Esophagus squamous epithelium (tissue), 5 donors: Measurements from ENCODE around the gene SIDT2. TPM values are rescaled to one million over a fixed set of nuclear protein-coding genes. Genes with fewer than 3 reads are reported as not detected.

Experiments
- DNase-seq: peaks from one replicate; lab custom pipeline; 2025; lab: John Stamatoyannopoulos, UW
- H3K27ac ChIP-seq, 4 donors: fragments of 200-600 bp; sonication (generic); one replicate each; pipeline ENCODE4 v1.5.1; 2016 to 2019; ENCODE audit warnings: mild to moderate bottlenecking in 1 of 4
- H3K27me3 ChIP-seq, 4 donors: fragments of 200-600 bp; sonication (generic); 1 replicate in 3 of 4; 2 replicates in 1 of 4; pipeline versions ENCODE4 v1.5.1 to v1.6.0; 2017 to 2021; ENCODE audit warnings: antibody characterized with exemption in 1 of 4
- H3K36me3 ChIP-seq, 3 donors: fragments of 200-600 bp; sonication (generic); one replicate each; pipeline ENCODE4 v1.5.1; 2016 to 2019
- H3K4me1 ChIP-seq, 3 donors: fragments of 200-600 bp; sonication (generic); one replicate each; pipeline ENCODE4 v1.5.1; 2017 to 2019
- H3K4me3 ChIP-seq, 4 donors: fragments of 200-600 bp; sonication (generic); 1 replicate in 3 of 4; 2 replicates in 1 of 4; pipeline ENCODE4 v1.5.1; 2016 to 2019; ENCODE audit warnings: mild to moderate bottlenecking in 2 of 4, moderate library complexity in 1 of 4
- H3K9me3 ChIP-seq, 3 donors: fragments of 200-600 bp; sonication (generic); one replicate each; pipeline ENCODE4 v1.5.1; 2016 to 2019
- POLR2A ChIP-seq, 4 donors: fragments of 450-650 bp; IDR thresholded peaks; one replicate each; pipeline ENCODE4 v1.6.1; 2017; ENCODE audit warnings: antibody characterized with exemption in 4 of 4, mild to moderate bottlenecking in 4 of 4, moderate library complexity in 3 of 4
- WGBS, 2 donors: methylation state at CpG; one replicate each; pipeline ENCODE4 v1.1.5; 2018; 5-methylcytosine and 5-hydroxymethylcytosine counted together
- intact Hi-C: fragments of 100-400 bp; cut with DNase I; formaldehyde crosslinking; loops from one replicate; pipeline ENCODE4 v1.15.0; 2022
- total RNA-seq, 4 donors: library from RNA; depleted of rRNA; stranded (reverse); fragments of >200 nt; gene quantifications; one replicate each; pipeline ENCODE4 v1.1.0, GENCODE V29; 2016
- TF ChIP-seq, protein P1 (sequence below), 6 experiments: fragments of 450-650 bp in 4 of 6; fragments of 200-600 bp in 2 of 6; sonication (generic) in 2 of 6; IDR thresholded peaks; one replicate each; pipeline ENCODE4 v1.5.1; 2016 to 2019; ENCODE audit warnings: antibody characterized with exemption in 6 of 6, mild to moderate bottlenecking in 4 of 6, moderate library complexity in 4 of 6
- donor health status: DM: yes; HTN: yes; CAD: no.

Gene SIDT2
- total RNA-seq, 4 donors from 2014 or later = 6.9 to 20.0 (median 9.4) TPM

DNA sequence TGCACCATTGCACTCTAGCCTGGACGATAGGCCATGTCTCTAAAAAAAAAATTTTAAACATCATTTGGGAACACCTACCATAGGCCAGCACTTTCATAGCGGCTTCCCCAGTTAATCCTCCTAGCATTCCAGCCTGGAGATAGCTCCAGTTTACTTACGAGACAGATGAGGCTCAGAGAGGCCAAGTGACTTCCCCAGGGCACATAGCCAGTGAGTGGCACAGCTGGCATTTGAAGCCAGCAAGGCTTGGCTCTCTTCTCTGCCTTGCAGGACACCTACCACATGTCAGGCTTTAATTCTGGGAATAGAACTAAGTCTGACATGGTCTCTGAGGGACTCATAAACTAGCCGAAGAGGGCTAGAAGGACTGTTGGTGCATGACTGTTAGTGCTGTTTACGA, 15.7 kb downstream of the SIDT2 start:
- H3K27ac ChIP-seq = peak overlapping the region in 1 of 4 donors; percentile 29
- no peaks in the 10 kb centered on the region for H3K27me3 ChIP-seq
- no peaks in the 10 kb centered on the region for H3K9me3 ChIP-seq
- H3K36me3 ChIP-seq = peaks cover 21 to 65% (median 23%) of the 10 kb centered on the region in 3 donors
- WGBS, 2 donors = 87 to 89% methylated on average over 4 to 5 of the region's 5 CpGs
- DNase-seq = no peak
- H3K4me1 ChIP-seq = peaks cover 11 to 47% (median 14%) of the 10 kb centered on the region in 3 donors
- no peak overlapping the region for H3K4me3 ChIP-seq
- TF ChIP-seq POLR2A (IDR thresholded peaks at IDR 0.05) = no peak
- TF ChIP-seq, protein P1, sequence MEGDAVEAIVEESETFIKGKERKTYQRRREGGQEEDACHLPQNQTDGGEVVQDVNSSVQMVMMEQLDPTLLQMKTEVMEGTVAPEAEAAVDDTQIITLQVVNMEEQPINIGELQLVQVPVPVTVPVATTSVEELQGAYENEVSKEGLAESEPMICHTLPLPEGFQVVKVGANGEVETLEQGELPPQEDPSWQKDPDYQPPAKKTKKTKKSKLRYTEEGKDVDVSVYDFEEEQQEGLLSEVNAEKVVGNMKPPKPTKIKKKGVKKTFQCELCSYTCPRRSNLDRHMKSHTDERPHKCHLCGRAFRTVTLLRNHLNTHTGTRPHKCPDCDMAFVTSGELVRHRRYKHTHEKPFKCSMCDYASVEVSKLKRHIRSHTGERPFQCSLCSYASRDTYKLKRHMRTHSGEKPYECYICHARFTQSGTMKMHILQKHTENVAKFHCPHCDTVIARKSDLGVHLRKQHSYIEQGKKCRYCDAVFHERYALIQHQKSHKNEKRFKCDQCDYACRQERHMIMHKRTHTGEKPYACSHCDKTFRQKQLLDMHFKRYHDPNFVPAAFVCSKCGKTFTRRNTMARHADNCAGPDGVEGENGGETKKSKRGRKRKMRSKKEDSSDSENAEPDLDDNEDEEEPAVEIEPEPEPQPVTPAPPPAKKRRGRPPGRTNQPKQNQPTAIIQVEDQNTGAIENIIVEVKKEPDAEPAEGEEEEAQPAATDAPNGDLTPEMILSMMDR (IDR thresholded peaks at IDR 0.05) = no peak
- intact Hi-C loops = no loop called here

DNA sequence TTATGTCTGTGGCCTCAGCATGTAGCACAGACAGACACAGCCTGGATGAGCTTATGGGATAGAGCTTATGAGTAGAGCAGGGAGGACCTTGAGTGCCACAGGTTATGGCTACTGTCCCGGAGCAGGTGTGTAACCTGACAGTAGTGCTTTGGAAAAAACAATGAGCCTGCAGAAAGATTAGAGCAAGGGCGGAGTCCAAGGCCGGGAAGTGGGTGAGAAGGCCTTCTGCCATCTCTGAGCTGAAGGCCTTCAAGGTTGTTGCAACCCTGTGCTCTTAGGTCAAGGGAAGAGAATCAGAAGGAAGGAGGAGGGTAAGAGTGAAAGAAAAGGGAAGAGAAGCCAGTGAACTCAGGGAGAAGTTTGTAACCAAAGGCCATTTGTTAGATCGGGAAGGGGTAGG, 16.7 kb downstream of the SIDT2 start:
- TF ChIP-seq POLR2A (IDR thresholded peaks at IDR 0.05) = no peak
- TF ChIP-seq, protein P1 (IDR thresholded peaks at IDR 0.05) = no peak
- Histone ChIP-seq H3K27ac (no peak overlapping the region), H3K4me3 (no peak overlapping the region), H3K4me1 (peaks cover 12 to 44% (median 14%) of the 10 kb centered on the region in 3 donors), H3K9me3 (no peaks in the 10 kb centered on the region), H3K27me3 (no peaks in the 10 kb centered on the region), H3K36me3 (peaks cover 13 to 55% (median 20%) of the 10 kb centered on the region in 3 donors)
- intact Hi-C loops = no loop called here
- DNase-seq = no peak
- 82 to 89% methylated on average over 3 to 4 of the region's 4 CpGs for WGBS, 2 donors

GRCh38 chr11:117195761-117196160, 17.2 kb downstream of the SIDT2 start:
- intact Hi-C loops = no loop called here
- Histone ChIP-seq H3K4me1 (peaks cover 12 to 44% (median 14%) of the 10 kb centered on the region in 3 donors), H3K27me3 (no peaks in the 10 kb centered on the region), H3K27ac (no peak overlapping the region), H3K36me3 (peaks cover 8 to 50% (median 20%) of the 10 kb centered on the region in 3 donors), H3K9me3 (no peaks in the 10 kb centered on the region), H3K4me3 (no peak overlapping the region)
- WGBS, 2 donors = 81 to 88% methylated on average over 11 to 17 of the region's 19 CpGs
- DNase-seq = no peak
- TF ChIP-seq POLR2A (IDR thresholded peaks at IDR 0.05) = no peak
- TF ChIP-seq, protein P1 (IDR thresholded peaks at IDR 0.05) = no peak

DNA sequence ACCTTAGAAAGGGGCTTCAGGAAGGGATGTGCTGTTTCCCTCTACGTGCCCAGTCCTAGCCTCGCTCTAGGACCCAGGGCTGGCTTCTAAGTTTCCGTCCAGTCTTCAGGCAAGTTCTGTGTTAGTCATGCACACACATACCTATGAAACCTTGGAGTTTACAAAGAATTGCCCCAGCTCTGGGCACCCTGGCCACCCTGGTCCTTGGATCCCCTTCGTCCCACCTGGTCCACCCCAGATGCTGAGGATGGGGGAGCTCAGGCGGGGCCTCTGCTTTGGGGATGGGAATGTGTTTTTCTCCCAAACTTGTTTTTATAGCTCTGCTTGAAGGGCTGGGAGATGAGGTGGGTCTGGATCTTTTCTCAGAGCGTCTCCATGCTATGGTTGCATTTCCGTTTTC, 18.5 kb downstream of the SIDT2 start:
- Histone ChIP-seq H3K9me3 (no peaks in the 10 kb centered on the region), H3K4me3 (no peak overlapping the region), H3K27ac (peak overlapping the region in 3 of 4 donors; percentile 88 to 93 (median 89)), H3K36me3 (peaks cover 5 to 39% (median 13%) of the 10 kb centered on the region in 3 donors), H3K4me1 (peaks cover 12 to 44% (median 14%) of the 10 kb centered on the region in 3 donors), H3K27me3 (no peaks in the 10 kb centered on the region)
- DNase-seq = no peak
- intact Hi-C loops = no loop called here
- TF ChIP-seq, protein P1 (IDR thresholded peaks at IDR 0.05) = no peak
- TF ChIP-seq POLR2A (IDR thresholded peaks at IDR 0.05) = no peak
- whole genome bisulfite sequencing, 2 donors = 67 to 98% methylated on average over 5 to 6 of the region's 7 CpGs

- DNase-seq = no peak
- no peaks in the 10 kb centered on the region for H3K9me3 ChIP-seq
- TF ChIP-seq POLR2A (IDR thresholded peaks at IDR 0.05) = peak in 2 of 4 donors; percentile 25 to 66
- TF ChIP-seq, protein P1 (IDR thresholded peaks at IDR 0.05) = peak in 4 of 6 experiments; percentile 38 to 52 (median 46)
- H3K4me1 ChIP-seq = peaks cover 12 to 39% (median 14%) of the 10 kb centered on the region in 3 donors
- peak overlapping the region in 3 of 4 donors; percentile 50 to 66 (median 52) for H3K4me3 ChIP-seq
- 45 to 53% methylated on average over 8 of the region's 17 CpGs for WGBS, 2 donors
- no peaks in the 10 kb centered on the region for H3K27me3 ChIP-seq
- peak overlapping the region; percentile 50 to 93 (median 88) for H3K27ac ChIP-seq
- intact Hi-C loops = no loop called here
- H3K36me3 ChIP-seq = peaks cover 0 to 32% (median 7%) of the 10 kb centered on the region in 3 donors
Observed at GRCh38 chr11:117197516-117198456, 19.2 kb downstream of the SIDT2 start.
